GM20000 (cell line): ENCODE results near the gene NOVA1.
"Not testable (repeated sequence)": the region's sequence is repeated elsewhere in the genome, so short reads cannot be mapped to it uniquely, and the experiment has no call there.

ENCODE experiments used
- DNase-seq: peaks from one replicate; pipeline ENCODE4 v3.0.0; 2012; ENCODE audit warnings: low spot score
- TF ChIP-seq, protein P1 (sequence below): IDR thresholded peaks from 2 replicates; pipeline ENCODE4 v1.5.1; 2012; ENCODE audit warnings: mild to moderate bottlenecking, control low read depth; ENCODE audit errors: extremely low read depth, missing control alignments

NOVA1 gene, protein sequence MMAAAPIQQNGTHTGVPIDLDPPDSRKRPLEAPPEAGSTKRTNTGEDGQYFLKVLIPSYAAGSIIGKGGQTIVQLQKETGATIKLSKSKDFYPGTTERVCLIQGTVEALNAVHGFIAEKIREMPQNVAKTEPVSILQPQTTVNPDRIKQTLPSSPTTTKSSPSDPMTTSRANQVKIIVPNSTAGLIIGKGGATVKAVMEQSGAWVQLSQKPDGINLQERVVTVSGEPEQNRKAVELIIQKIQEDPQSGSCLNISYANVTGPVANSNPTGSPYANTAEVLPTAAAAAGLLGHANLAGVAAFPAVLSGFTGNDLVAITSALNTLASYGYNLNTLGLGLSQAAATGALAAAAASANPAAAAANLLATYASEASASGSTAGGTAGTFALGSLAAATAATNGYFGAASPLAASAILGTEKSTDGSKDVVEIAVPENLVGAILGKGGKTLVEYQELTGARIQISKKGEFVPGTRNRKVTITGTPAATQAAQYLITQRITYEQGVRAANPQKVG

DNA sequence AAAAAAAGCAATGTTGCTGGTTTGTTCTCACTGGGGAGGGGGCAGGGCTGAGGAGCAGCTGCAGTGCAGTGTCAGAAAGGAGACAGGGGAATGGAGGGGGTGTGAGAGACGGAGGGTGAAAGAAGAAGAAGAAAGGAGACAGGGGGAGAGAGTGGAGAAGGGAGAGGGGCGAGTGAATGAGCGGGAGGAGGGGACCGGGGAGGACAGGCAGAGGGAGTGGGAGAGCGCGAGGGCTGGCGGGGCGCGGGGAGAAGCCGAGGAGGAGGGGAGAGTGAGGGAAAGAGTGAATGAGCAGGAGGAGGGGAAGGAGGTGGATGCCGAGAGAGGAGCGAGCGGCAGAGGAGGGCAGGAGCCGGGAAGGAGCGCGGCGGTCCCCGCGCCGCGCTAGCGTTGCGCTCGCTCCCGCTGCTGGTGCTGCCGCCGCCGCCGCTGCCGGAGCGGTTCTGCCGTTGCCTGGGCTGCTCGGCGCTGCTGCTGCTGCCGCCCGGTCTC, at the start of gene NOVA1:
Gene NOVA1, minus strand, starts transcription at position 445 of the 492 bp plus-strand sequence. CDS start 597 bp downstream, outside the sequence.
- DNase-seq = no peak
- TF ChIP-seq, protein P1, sequence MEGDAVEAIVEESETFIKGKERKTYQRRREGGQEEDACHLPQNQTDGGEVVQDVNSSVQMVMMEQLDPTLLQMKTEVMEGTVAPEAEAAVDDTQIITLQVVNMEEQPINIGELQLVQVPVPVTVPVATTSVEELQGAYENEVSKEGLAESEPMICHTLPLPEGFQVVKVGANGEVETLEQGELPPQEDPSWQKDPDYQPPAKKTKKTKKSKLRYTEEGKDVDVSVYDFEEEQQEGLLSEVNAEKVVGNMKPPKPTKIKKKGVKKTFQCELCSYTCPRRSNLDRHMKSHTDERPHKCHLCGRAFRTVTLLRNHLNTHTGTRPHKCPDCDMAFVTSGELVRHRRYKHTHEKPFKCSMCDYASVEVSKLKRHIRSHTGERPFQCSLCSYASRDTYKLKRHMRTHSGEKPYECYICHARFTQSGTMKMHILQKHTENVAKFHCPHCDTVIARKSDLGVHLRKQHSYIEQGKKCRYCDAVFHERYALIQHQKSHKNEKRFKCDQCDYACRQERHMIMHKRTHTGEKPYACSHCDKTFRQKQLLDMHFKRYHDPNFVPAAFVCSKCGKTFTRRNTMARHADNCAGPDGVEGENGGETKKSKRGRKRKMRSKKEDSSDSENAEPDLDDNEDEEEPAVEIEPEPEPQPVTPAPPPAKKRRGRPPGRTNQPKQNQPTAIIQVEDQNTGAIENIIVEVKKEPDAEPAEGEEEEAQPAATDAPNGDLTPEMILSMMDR = no peak

DNA sequence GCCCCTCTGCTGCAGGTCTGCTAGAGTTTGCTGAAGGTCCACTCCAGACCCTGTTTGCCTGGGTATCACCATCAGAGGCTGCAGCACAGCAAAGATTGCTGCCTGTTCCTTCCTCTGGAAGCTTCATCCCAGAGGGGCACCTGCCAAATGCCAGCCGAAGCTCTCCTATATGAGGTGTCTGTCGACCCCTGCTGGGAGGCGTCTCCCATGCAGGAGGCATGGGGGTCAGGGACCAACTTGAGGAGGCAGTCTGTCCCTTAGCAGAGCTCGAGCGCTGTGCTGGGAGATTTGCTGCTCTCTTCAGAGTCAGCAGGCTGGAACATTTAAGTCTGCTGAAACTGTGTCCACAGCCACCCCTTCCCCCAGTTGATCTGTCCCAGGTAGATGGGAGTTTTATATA, 47.2 kb upstream of the NOVA1 start:
- not testable (repeated sequence) for DNase-seq

DNA sequence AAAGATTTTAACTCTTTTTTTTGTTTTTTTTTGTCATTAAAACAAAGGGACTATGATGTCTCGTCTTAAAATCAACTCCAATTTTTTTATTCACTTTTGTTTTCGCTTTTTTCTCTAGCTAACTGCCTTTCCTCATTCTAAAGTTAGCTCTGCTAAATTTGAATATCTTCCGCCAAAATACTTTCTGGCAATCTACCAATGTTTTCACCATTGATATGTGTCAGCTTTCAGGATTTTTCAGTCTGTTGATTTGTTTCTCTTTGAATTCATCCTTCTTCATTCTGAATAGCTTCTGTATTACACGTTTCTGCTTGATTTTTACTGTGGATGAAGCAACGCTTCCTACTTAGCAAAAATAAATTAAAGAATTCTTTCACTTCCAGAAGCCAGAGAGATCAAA, 38.7 kb upstream of the NOVA1 start:
- no peak for DNase-seq
- TF ChIP-seq, protein P1 = no peak

DNA sequence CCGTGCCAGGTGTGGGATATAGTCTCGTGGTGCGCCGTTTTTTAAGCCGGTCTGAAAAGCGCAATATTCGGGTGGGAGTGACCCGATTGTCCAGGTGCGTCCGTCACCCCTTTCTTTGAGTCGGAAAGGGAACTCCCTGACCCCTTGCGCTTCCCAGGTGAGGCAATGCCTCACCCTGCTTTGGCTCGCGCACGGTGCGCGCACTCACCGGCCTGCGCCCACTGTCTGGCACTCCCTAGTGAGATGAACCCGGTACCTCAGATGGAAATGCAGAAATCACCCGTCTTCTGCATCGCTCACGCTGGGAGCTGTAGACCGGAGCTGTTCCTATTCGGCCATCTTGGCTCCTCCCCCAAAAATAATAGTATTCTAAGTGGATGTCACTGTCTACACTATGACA, 37.1 kb upstream of the NOVA1 start:
- DNase-seq = not testable (repeated sequence)

DNA sequence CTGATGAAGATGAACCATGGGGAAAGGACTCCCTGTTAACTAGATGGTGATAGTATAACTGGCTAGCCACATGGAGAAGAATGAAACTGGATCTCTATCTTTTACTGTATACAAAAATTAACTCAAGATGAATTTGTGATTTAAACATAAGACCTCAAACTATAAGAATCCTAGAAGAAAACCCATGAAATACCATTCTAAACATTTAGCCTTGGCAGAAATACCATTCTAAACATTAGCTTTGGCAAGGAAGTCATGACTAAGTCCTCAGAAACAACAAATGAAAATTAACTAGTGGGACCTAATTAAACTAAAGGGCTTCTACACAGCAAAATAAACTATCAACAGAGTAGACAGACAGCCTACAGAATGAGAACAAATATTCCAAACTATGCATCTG, 28.4 kb upstream of the NOVA1 start:
- TF ChIP-seq, protein P1 = no peak
- DNase-seq = no peak

DNA sequence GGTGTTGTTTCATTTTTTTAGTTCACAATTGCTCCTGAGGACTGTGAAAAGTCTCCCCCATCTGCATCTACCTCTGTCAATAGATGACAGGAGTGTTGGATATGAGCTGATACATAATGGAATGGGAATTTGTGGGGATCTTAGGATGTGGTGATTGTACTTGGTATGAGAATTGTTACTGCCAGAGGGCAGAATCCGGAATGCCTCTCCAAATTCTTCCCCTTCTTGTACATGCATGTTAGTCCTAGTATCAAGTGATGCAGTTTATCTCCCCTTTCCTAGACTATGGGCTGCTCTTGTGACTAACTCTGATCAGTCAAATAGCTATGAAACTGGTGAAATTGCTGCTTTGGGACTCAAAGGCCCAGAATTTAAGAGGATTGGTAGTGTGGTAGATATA, 24.8 kb upstream of the NOVA1 start:
- TF ChIP-seq, protein P1 = no peak
- no peak for DNase-seq

DNA sequence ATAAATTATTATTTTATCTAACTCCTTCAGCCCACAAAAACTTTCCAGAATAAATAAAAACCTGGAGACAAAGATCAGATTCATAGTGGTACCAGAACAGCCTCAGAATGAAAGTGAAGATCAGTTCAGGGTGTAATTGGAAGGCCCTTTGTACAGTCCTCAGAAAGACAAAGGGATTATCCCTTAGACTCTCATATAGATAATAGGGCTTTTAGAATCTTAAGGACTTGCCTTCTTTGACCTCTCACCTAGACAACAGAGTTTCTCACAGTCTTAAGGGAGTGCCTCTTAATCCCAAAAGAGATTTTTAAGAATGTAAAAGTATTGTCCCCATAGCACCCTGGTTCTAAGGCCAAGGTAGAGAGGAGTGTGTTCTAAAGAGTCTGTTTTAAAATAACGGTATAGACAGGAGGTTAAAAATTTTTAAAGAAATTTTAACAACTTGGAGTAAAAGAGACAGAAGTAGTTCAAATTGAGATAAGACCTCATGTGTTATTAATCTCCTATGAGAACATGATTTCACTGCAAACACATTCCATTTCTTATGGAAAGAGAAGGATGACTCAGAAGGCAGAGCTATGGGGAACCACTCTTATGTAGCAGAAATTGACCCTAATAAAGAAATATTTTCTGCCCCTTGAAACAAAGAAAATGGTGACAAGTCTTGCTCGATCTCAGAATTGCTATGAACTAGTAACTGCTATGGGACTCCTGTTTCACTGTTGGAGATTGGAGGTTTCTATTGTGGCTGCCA, 24.2 kb upstream of the NOVA1 start:
- TF ChIP-seq, protein P1 = no peak
- no peak for DNase-seq

DNA sequence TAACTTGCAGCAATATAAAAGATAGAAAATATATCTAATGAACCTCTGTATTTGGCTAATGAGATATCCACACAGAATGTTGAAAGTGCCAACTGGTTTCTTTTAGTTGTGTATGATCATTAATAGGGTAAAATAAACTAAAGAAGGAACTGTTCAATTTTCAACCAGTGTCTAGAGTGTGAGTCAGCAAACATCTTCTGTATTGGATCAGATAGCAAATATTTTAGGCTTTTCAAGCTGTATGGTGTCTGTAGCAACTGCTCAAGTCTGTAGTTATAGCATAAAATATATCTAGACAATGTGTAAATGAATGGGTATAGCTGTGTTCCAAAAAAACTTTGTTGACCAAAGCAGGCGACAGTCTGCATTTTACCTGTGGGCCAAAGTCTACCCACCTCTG, 23.5 kb upstream of the NOVA1 start:
- no peak for DNase-seq
- TF ChIP-seq, protein P1 = no peak
